BE2C (cell line): ENCODE results near the gene KIF17. TPM values are rescaled to one million over a fixed set of nuclear protein-coding genes. Genes with fewer than 3 reads are reported as not detected.

Source experiments
- DNase-seq: peaks from one replicate; pipeline ENCODE4 v3.0.0-alpha.2; 2020
- H3K27me3 ChIP-seq: fragments of 250-450 bp; sonication (Bioruptor Pico); 2 replicates; pipeline ENCODE4 v1.5.1; 2020; ENCODE audit warnings: mild to moderate bottlenecking
- H3K36me3 ChIP-seq: fragments of 250-450 bp; sonication (Bioruptor Pico); 2 replicates; pipeline ENCODE4 v1.5.1; 2020; ENCODE audit warnings: mild to moderate bottlenecking
- H3K4me1 ChIP-seq: fragments of 250-450 bp; sonication (Bioruptor Pico); 2 replicates; pipeline ENCODE4 v1.5.1; 2020
- H3K4me3 ChIP-seq: 2 replicates; pipeline ENCODE4 v1.5.1; 2011; ENCODE audit warnings: low read depth, low read length
- H3K9me3 ChIP-seq: fragments of 250-450 bp; sonication (Bioruptor Pico); 2 replicates; pipeline ENCODE4 v1.5.1; 2020
- polyA plus RNA-seq: library from polyadenylated mRNA; unstranded; fragments of >200 nt; gene quantifications from one replicate; pipeline ENCODE4 v1.2.1, GENCODE V29; 2012; ENCODE audit warnings: low read depth, missing spikeins; ENCODE audit not compliant: insufficient read length, insufficient read depth
- TF ChIP-seq, protein P1 (sequence below): IDR thresholded peaks from 2 replicates; pipeline ENCODE4 v1.5.1; 2012; ENCODE audit warnings: mild to moderate bottlenecking, low read depth, low read length

KIF17 gene
- polyA plus RNA-seq = 0.85 TPM

DNA sequence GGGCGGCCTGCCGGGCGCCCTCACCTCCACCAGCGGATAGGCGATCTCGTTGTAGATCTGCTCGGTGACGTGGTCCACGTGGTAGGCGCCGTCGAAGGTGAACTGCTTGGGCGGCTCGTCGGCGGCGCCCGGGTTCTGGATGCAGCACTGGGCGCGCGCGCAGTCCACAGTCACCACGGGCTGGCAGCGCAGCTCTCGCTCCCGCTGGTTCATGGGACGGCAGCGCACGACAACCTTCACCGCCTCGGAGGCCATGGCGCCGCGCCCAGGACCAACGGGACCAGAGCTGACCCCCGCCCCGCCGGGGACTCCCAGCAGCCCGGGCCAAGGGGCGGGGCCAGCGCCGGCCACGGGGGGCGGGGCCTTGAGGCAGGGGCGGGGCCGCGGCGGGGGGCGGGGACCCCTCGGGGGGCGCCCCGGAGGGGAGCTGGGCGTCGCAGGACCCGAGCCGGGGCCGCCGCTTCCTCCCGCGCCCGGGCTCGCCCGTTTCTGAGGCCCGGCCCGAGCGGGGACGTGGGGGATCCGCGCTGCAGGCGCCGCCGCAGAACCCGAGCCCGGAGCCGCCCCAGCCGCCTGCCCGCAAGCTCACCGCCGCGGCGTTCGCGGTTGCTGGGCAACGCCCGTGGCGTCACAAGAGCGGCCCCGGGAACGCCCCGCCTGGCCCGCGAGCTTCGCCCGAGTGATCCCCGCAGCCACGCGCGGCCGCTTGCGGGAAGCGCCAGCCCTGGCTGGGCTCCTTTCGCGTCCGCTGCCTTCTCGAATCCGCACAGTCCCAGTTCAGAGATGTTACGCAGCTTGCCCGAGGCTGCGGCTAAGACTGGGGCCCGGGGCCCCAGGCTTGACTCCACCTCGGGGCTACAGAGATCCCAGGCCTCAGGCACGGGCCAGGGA, at the start of gene KIF17:
Gene KIF17 (minus strand): TSS at position 556 of the 891 bp plus-strand sequence. CDS start 301 bp downstream, at position 255.
- no peaks in the 10 kb centered on the region for H3K9me3 ChIP-seq
- peak; percentile 76 for DNase-seq
- no peaks in the 10 kb centered on the region for H3K27me3 ChIP-seq
- no peaks in the 10 kb centered on the region for H3K4me1 ChIP-seq
- H3K4me3 ChIP-seq = peak within 1 kb of the TSS; percentile 24
- H3K36me3 ChIP-seq = no peaks in the 10 kb centered on the region
- TF ChIP-seq, protein P1, sequence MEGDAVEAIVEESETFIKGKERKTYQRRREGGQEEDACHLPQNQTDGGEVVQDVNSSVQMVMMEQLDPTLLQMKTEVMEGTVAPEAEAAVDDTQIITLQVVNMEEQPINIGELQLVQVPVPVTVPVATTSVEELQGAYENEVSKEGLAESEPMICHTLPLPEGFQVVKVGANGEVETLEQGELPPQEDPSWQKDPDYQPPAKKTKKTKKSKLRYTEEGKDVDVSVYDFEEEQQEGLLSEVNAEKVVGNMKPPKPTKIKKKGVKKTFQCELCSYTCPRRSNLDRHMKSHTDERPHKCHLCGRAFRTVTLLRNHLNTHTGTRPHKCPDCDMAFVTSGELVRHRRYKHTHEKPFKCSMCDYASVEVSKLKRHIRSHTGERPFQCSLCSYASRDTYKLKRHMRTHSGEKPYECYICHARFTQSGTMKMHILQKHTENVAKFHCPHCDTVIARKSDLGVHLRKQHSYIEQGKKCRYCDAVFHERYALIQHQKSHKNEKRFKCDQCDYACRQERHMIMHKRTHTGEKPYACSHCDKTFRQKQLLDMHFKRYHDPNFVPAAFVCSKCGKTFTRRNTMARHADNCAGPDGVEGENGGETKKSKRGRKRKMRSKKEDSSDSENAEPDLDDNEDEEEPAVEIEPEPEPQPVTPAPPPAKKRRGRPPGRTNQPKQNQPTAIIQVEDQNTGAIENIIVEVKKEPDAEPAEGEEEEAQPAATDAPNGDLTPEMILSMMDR = no peak

DNA sequence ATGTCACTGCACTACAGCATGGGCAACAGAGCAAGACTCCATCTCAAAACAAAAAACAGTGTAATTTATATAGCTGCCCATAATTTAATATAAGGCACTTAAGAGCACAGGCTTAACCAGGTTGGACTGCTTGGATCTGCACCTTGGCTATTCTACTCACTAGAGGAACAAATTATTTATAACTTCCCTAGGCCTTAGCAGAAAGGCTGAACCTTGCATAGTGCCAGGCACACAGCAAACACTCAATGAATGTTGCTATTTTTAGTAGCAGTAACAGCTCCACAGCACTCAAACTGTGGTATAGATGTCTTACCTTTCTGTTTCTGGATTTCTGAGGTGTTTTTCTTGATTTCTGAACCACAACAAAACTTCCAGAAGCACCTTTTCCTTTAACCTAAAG, 49.5 kb upstream of the KIF17 start:
- H3K4me3 ChIP-seq = no peak overlapping the region
- no peak for DNase-seq
- TF ChIP-seq, protein P1 = no peak
- H3K9me3 ChIP-seq = no peaks in the 10 kb centered on the region
- no peaks in the 10 kb centered on the region for H3K4me1 ChIP-seq
- no peaks in the 10 kb centered on the region for H3K27me3 ChIP-seq
- H3K36me3 ChIP-seq = peaks cover 44% of the 10 kb centered on the region

DNA sequence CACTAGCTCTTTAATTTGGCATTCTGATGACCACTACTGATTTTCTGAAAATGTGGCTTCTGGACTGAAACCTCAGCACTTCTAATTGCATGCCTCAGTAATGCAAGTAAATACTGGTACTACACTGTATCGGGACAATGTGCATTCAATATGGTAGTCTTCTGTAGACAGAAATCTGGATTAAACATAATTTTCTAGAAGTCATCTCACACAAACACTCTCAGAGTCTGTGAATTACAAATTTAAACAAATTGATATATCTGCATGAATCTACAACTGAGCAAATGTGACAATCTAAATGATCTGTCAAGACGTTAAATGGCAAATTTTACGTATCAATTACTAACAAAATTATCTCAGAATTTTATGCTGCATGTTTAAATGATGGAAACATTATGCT, 45.6 kb upstream of the KIF17 start:
- Histone ChIP-seq H3K9me3 (no peaks in the 10 kb centered on the region), H3K27me3 (no peaks in the 10 kb centered on the region), H3K36me3 (peaks cover 46% of the 10 kb centered on the region), H3K4me3 (no peak overlapping the region), H3K4me1 (no peaks in the 10 kb centered on the region)
- TF ChIP-seq, protein P1 = no peak
- DNase-seq = no peak

DNA sequence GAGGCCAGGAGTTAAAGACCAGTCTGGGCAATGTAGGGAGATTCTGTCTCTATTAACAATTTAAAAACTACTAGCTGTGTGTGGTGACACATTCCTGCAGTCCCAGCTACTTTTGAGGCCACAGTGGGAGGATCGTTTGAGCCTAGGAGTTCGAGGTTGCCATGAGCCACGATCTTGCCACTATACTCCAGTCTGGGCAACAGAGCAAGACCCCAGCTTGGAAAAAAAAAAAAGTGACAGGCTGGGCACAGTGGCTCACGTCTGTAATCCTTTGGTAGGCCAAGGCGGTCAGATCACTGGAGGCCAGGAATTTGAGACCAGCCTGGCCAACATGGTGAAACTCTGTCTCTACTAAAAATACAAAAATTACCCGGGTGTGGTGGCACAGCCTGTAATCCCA, 42.5 kb upstream of the KIF17 start:
- Histone ChIP-seq H3K4me1 (no peaks in the 10 kb centered on the region), H3K27me3 (no peaks in the 10 kb centered on the region), H3K4me3 (no peak overlapping the region), H3K9me3 (no peaks in the 10 kb centered on the region), H3K36me3 (peaks cover 43% of the 10 kb centered on the region)
- DNase-seq = no peak
- TF ChIP-seq, protein P1 = no peak

DNA sequence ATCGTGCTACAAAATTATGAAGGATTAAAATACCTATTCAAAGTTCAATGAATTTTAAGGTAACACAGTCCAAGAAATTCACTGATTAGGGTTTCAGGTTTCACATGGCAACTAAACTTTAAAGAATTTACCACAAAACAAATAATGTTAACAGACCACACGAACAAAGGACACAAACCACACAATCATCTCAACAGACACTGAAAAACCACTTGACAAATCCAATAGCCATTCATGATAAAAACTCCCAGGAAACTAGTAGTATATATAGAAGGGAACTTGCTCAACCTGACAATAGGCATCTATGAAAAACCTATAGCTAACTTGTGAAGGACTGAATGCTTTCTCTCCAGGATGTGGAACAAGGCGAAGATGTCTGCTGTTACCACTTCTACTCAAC, 35.8 kb upstream of the KIF17 start:
- peaks cover 15% of the 10 kb centered on the region for H3K36me3 ChIP-seq
- TF ChIP-seq, protein P1 = no peak
- H3K4me1 ChIP-seq = no peaks in the 10 kb centered on the region
- DNase-seq = no peak
- no peaks in the 10 kb centered on the region for H3K9me3 ChIP-seq
- no peaks in the 10 kb centered on the region for H3K27me3 ChIP-seq
- H3K4me3 ChIP-seq = no peak overlapping the region

DNA sequence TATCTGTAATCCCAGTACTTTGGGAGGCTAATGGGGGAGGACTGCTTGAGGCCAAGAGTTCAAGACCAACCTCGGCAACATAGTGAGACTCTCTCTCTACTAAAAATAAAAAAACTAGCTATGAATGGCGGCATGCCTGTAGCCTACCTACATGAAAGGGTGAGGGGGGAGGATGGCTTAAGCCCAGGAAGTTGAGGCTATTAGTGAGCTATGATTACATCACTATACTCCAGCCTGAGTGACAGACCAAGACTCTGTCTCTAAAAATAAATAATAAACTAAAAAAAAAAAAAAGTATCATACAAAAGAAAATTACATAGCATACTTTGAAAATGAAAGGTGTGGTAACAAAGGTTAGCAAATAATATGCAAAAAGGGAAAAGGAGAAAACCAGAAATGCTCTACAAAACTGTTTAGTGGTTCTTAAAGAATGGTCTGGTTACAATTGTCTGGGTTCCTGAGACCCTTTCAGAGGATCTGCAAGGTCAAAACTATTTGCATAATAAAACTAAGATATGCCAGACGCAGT, 33.7 kb upstream of the KIF17 start:
- TF ChIP-seq, protein P1 = no peak
- H3K27me3 ChIP-seq = no peaks in the 10 kb centered on the region
- no peak for DNase-seq
- no peaks in the 10 kb centered on the region for H3K4me1 ChIP-seq
- no peaks in the 10 kb centered on the region for H3K9me3 ChIP-seq
- H3K4me3 ChIP-seq = no peak overlapping the region
- H3K36me3 ChIP-seq = peaks cover 15% of the 10 kb centered on the region
